Activated CD4-positive, alpha-beta memory T cell treated with anti-CD3 and anti-CD28 coated beads, Interleukin-2, amount 10 ng/mL, durations not matched to agents 7 days and 5 days (primary cell): ENCODE results near the gene CDH23. TPM values are rescaled to one million over a fixed set of nuclear protein-coding genes. Genes with fewer than 3 reads are reported as not detected.

Experiments
- CTCF ChIA-PET: fragments of 350-600 bp; sonication (Branson Sonifier 250); formaldehyde crosslinking; loops from one replicate; lab custom pipeline; 2021; ENCODE audit warnings: antibody characterized with exemption, inconsistent platforms; lab: Charles Lee
- POLR2A ChIA-PET: fragments of 350-600 bp; sonication (Branson Sonifier 250); formaldehyde crosslinking; loops from one replicate; lab custom pipeline; 2021; ENCODE audit warnings: antibody characterized with exemption; lab: Charles Lee
- DNase-seq: peaks from one replicate; pipeline ENCODE4 v3.0.0-alpha.2; 2020
- H3K27ac Mint-ChIP-seq: one replicate; pipeline ENCODE4 v1.8.0; 2021; ENCODE audit warnings: mild to moderate bottlenecking, mixed read lengths
- H3K27me3 Mint-ChIP-seq: one replicate; pipeline ENCODE4 v1.8.0; 2021; ENCODE audit warnings: mixed read lengths
- H3K36me3 Mint-ChIP-seq: one replicate; pipeline ENCODE4 v1.8.0; 2021; ENCODE audit warnings: low read depth, mixed read lengths
- H3K4me1 Mint-ChIP-seq: one replicate; pipeline ENCODE4 v1.8.0; 2021; ENCODE audit warnings: mixed read lengths
- H3K4me3 Mint-ChIP-seq: one replicate; pipeline ENCODE4 v1.8.0; 2021; ENCODE audit warnings: mild to moderate bottlenecking, mixed read lengths
- H3K9me3 Mint-ChIP-seq: one replicate; pipeline ENCODE4 v1.8.0; 2021; ENCODE audit warnings: mixed read lengths
- total RNA-seq, 2 experiments: library from RNA; stranded (reverse); gene quantifications; one replicate each; pipeline ENCODE4 v1.2.3, GENCODE V29; 2021

Gene CDH23
- total RNA-seq, 2 experiments from 2014 or later = 1.3 TPM

DNA sequence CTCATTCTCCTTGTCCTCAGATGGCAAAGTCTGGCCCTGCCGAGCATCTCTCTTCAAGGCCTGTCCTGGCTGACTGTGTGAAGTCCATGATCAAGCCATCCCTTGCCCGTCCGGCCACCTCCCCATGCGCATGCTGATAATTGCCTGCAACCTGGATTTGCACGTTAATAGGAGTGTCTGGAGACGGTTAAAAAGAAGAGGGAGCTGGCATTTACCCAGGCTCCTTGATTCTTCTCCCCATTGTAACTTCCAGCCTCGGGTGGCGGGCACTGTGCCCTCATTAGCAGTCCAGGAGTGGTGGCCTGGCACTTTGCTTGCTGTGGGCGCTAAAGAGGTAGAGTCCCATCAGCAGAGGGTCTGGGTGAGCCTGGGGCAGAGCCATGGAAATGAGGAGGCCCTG lies 165.5 kb downstream of the CDH23 start:
- H3K4me1 Mint-ChIP-seq = no peaks in the 10 kb centered on the region

DNA sequence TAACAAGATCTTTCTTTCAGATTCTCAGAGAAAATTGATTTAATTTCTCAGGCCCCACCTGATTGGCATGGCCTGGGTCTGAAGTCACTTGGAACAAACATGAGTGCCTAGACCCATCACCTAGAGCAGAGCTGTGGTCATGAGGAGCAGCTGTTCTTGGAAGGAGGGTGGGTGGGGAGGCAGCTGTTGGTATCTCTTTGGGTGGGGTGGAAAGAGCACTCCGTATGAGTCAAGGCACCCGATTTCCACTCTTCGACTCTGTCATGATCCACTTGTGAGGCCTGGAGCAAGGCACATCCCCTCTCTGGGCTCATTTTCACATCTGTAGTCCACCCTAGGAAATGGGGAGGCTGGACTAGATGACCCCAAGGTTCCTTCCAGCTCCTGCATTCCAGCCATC lies 166.2 kb downstream of the CDH23 start:
- Mint-ChIP-seq H3K36me3 (no peaks in the 10 kb centered on the region), H3K4me3 (no peak overlapping the region), H3K4me1 (no peaks in the 10 kb centered on the region), H3K27ac (no peak overlapping the region), H3K9me3 (no peaks in the 10 kb centered on the region), H3K27me3 (peaks cover 25% of the 10 kb centered on the region)
- no peak for DNase-seq
- ChIA-PET CTCF (no interaction called here), POLR2A (no interaction called here)

More for the DNA sequence above, 165.5 kb downstream of the CDH23 start:
- Mint-ChIP-seq H3K9me3 (no peaks in the 10 kb centered on the region), H3K36me3 (no peaks in the 10 kb centered on the region), H3K27ac (no peak overlapping the region), H3K4me3 (no peak overlapping the region), H3K27me3 (peaks cover 25% of the 10 kb centered on the region)
- CTCF ChIA-PET = interaction anchor here (1.9 kb wide), 1 partner anchor 8 kb away, joined by 5 read pairs; no protein-coding TSS in a partner anchor
- POLR2A ChIA-PET = no interaction called here
- DNase-seq = no peak

DNA sequence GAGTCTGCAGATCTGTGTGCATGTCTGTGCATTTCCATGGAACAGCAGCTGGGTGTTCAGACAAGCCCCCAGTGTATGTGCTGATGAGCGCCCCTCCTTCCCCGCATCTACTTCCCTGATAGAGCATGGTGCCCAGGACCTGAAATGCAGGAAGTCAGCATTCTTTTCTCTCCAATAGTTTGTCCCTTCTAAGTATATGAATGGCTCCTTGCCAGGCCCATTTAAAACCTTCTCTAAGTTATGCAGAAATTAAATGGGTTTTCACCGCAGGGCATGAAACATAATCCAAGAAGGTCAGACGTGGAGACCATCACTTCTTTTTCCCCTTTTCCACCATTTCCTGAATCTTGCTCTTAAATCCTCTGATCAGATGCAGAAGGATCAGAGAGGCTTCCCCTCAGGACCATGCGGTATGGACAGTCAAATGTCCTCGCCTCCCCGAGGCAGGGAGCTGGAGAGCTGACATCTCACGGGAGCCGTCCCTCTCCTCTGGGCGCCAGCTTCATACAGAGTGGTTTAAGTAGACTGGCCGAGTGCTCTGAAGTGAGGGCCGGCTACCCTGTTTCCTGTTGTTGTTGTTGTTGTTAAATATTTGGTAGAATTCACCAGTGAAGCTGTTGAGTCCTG lies 167.6 kb downstream of the CDH23 start:
- no peaks in the 10 kb centered on the region for H3K9me3 Mint-ChIP-seq
- no peak for DNase-seq
- no peaks in the 10 kb centered on the region for H3K4me1 Mint-ChIP-seq
- H3K36me3 Mint-ChIP-seq = no peaks in the 10 kb centered on the region
- H3K4me3 Mint-ChIP-seq = no peak overlapping the region
- POLR2A ChIA-PET = no interaction called here
- CTCF ChIA-PET = interaction anchor here (1.3 kb wide), 1 partner anchor 16 kb away, joined by 3 read pairs; no protein-coding TSS in a partner anchor
- H3K27ac Mint-ChIP-seq = no peak overlapping the region
- peaks cover 16% of the 10 kb centered on the region for H3K27me3 Mint-ChIP-seq

DNA sequence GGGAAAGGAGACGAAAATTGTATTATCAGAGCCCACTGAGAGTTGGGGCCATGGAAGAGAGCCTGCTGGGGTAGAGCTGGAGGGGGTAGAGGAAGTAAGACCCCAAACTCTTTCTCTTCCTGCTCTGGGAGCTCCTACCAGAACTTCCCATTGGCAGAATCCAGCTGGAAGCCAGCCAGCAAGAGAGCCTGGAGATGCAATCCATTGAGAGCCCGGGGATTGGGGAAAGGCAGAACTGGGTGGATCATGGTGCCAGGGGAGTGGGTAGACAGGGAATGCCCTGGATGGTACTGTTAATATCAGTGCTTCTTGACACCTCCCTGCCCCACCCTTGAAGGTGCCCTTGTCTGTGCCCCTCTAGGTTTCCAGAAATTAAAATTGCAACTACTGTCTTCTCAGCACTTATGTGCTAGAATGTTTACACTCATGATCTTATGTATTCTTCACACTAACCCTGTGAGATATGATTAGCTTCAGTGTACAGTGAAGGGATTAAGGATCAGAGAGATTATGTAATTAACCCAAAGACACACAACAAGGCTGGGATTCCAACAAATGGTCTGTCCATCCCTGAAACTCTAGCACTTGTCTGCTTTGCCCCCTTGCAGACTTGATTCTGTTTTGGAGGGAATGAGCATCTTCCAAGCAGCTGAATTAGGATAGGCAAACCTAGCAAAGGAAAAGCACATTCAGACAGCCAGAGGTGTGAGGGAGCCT lies 168.7 kb downstream of the CDH23 start:
- H3K27me3 Mint-ChIP-seq = peaks cover 10% of the 10 kb centered on the region
- H3K27ac Mint-ChIP-seq = no peak overlapping the region
- H3K9me3 Mint-ChIP-seq = no peaks in the 10 kb centered on the region
- no peak overlapping the region for H3K4me3 Mint-ChIP-seq
- no peak for DNase-seq
- POLR2A ChIA-PET = no interaction called here
- CTCF ChIA-PET = interaction anchor here (0.5 kb wide), 1 partner anchor 712 kb away, joined by 3 read pairs; no protein-coding TSS in a partner anchor
- H3K36me3 Mint-ChIP-seq = no peaks in the 10 kb centered on the region
- H3K4me1 Mint-ChIP-seq = no peaks in the 10 kb centered on the region

DNA sequence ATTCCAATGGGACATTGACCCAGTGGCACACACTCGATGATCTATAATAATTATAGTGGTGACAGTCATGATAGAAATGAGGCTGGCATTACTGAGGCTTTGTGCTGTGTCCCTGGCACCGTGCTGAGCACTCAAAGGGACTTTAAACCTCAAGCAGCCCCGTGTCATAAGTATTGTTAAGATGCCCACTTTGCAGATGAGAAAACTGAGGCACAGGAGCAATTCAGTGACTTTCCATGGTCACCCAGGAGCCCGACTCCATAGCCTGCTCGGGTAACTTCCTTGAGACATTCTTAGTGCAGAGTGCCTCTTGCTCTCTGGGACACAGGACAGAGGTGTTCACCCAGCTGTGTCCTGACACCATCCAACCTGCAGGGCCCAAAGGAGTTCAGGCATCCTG lies 170.3 kb downstream of the CDH23 start:
- Mint-ChIP-seq H3K9me3 (no peaks in the 10 kb centered on the region), H3K4me1 (no peaks in the 10 kb centered on the region), H3K27me3 (peaks cover 3% of the 10 kb centered on the region), H3K36me3 (no peaks in the 10 kb centered on the region), H3K27ac (no peak overlapping the region), H3K4me3 (no peak overlapping the region)
- POLR2A ChIA-PET = no interaction called here
- CTCF ChIA-PET = no interaction called here
- no peak for DNase-seq

DNA sequence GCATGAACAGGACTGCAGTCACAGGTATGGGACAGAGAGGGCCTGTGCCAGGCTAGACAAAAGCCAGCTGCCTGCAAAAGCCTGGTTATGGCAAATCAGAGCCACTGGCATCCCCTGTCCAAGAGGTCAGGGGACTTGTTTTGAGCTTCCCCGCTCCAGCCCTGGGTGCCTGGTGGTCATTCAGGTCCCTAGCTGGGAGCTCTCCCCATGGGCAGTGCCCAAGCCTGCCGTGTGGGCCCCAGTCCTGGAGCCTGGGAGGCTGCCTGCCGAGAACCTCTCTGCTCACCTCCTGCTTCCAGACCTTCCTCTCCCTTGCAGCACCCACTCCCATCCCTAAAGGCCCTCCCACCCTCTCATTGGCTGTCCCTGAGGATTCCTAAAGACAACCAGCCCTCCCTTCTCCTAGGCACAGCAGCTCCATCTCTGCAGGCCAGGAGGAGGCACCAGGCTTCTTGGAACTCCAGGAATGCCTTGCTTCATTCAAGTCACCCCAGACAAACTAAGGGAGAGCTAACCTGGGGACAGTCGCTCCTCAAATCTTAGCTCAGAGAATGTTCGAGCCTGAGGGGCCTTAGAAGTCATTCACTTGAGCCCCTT lies 172.3 kb downstream of the CDH23 start:
- no peak overlapping the region for H3K4me3 Mint-ChIP-seq
- no peak overlapping the region for H3K27ac Mint-ChIP-seq
- H3K36me3 Mint-ChIP-seq = no peaks in the 10 kb centered on the region
- no peaks in the 10 kb centered on the region for H3K9me3 Mint-ChIP-seq
- CTCF ChIA-PET = interaction anchor here (1.2 to 4.3 kb wide), 8 partner anchors 10 to 254 kb away, joined by 3 to 33 read pairs (median 9); no protein-coding TSS in a partner anchor
- no peaks in the 10 kb centered on the region for H3K4me1 Mint-ChIP-seq
- DNase-seq = no peak
- POLR2A ChIA-PET = interaction anchor here (1.0 kb wide), 1 partner anchor 192 kb away, joined by 3 read pairs; no protein-coding TSS in a partner anchor
- H3K27me3 Mint-ChIP-seq = peaks cover 2% of the 10 kb centered on the region

DNA sequence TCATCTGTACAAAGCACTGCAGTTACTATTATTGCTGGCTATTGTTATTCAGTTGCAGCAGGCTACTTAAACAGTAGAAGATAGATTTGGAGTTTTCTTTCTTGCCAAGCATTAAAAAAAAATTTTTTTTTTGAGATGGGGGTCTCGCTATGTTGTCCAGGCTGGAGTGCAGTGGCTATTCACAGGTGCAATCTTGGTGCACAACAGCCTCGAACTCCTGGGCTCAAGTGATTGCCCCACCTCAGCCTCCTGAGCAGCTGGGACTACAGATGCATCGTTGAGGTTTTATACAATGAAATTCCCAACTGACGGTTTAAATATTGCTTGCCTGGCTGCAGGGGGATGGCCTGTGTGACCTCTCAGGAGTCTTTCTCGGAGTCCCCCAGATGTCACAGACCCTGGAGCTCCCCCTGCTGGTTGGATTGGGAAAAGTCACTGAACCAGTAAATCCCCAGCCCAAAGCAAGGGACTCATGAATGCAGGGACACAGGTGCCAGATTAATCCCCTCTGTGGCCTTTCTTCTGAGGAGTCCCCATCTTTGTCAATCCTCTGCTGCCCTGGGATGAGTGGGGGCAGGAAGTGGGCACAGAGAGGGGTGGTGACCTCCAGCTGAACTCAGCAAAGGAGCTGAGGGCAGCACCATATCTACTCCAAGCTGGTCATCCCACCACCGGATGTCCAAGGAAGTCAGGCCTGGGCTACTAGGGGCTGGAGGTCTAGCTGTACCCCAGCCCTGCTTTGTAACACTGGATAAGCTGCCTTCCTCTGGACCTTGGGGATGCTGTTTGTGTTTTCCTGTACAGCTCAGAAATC lies 173.3 kb downstream of the CDH23 start:
- no peaks in the 10 kb centered on the region for H3K9me3 Mint-ChIP-seq
- peak; percentile 78 for DNase-seq
- no peaks in the 10 kb centered on the region for H3K36me3 Mint-ChIP-seq
- CTCF ChIA-PET = interaction anchor here (0.7 to 4.3 kb wide), 29 partner anchors 8 to 266 kb away, joined by 3 to 33 read pairs (median 5); no protein-coding TSS in a partner anchor
- H3K27ac Mint-ChIP-seq = no peak overlapping the region
- POLR2A ChIA-PET = no interaction called here
- H3K27me3 Mint-ChIP-seq = peaks cover under 1% of the 10 kb centered on the region
- H3K4me1 Mint-ChIP-seq = no peaks in the 10 kb centered on the region
- H3K4me3 Mint-ChIP-seq = no peak overlapping the region

DNA sequence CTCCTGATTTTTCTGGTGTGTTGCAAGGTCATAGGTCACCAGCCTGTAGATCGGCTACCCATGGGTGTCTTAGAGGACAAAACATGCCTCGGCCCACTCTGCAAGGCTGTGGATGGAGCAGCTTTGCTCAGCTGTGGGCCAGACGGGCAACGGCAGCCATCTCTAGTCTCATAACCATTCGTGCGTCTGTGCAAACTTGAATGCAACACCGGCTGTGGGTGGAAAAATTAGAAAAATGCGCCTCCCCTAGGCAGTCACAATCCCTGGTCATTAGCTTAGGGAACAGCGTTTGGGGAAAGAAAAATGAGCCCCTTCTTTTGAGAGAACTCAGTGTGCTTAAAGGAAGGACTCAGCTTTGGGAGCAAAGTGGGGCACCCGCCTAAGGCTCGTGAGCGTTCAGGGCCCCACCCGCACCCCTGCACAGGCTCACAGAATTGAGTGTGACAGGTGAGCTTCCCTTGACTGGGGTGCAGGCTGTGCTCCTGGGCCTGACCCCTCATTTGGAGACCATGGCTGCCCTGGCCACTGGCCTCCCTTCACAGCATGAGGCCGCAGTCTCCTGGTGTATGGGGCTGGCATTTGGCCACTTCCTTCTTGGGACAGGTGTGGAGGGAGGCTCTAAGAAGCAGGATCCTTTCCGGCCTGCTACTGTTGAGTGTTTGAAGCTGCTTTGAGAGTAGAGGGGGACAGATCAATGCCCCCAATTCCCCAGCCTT lies 174.9 kb downstream of the CDH23 start:
- POLR2A ChIA-PET = no interaction called here
- Mint-ChIP-seq H3K4me1 (no peaks in the 10 kb centered on the region), H3K27ac (no peak overlapping the region), H3K27me3 (no peaks in the 10 kb centered on the region), H3K9me3 (no peaks in the 10 kb centered on the region), H3K36me3 (no peaks in the 10 kb centered on the region), H3K4me3 (no peak overlapping the region)
- CTCF ChIA-PET = interaction anchor here (1.4 to 4.3 kb wide), 6 partner anchors 10 to 268 kb away, joined by 3 to 33 read pairs (median 6); no protein-coding TSS in a partner anchor
- DNase-seq = no peak

DNA sequence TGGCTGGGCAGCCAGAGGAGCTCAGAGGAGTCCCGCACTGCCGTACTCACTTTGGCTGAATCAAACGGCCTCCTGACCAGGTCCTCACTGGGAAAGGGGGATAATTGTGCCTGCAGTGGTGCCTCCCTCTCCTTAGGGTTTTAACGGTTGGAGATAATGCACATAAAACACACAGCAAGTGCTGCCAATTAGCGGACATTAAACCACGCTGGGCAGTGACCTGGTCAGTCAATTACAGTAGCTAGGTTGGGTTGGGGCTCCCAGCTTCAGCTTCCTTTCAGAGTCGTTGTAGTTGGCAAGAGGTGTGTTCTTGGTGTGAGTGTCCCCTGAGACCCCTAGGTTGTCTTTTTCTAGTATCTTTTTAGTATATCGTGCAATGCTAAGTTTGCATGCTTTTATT lies 176.2 kb downstream of the CDH23 start:
- no peak for DNase-seq
- Mint-ChIP-seq H3K4me3 (no peak overlapping the region), H3K4me1 (no peaks in the 10 kb centered on the region), H3K36me3 (no peaks in the 10 kb centered on the region), H3K27me3 (no peaks in the 10 kb centered on the region), H3K9me3 (no peaks in the 10 kb centered on the region), H3K27ac (no peak overlapping the region)
- ChIA-PET CTCF (no interaction called here), POLR2A (no interaction called here)

DNA sequence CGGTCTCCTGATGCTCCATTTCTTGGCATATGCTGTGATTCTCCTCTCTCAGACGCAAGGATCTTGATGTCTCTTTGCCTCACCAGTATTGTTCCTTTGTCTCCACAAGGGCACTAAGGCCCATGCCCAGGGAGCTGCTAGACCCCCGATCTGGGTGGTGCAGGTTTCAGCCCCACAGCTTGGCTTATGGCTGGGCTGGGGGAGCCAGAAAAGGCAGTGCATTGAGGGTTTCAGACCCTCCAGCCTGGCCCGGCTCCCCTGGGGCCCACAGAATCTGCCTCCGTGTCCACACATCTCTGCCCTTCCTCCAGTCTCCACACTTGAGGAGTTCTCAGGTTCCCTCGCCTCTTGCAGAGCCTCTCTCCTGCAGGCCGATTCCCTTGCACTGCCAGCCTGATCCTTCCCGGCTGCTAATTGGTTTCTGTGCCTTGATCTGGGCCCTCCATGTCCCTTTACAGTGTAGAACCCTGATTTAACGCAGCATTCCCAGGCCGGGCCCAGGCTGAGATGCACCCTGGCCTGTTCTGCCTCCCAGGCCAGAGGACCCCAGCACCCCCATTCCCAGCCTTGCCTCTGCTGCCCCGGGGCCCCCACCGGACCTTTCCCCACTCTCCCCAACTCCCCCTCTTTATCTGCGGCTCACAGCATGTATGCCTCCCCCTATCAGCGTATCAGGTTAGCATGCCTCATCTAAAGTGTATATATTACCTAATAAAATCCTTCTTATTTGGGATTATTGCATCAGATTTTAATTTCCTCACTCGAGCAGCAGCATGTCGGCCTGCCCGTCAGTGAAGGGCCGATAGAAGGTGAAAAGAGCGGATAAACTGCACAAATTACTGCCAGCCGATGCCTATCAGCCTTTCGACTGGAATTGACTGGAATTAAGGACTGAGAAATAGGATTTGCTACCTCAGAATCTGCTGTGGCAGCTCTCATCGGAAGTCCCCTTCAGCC lies 177.1 kb downstream of the CDH23 start:
- Mint-ChIP-seq H3K36me3 (no peaks in the 10 kb centered on the region), H3K27me3 (no peaks in the 10 kb centered on the region), H3K4me1 (no peaks in the 10 kb centered on the region), H3K27ac (no peak overlapping the region), H3K4me3 (no peak overlapping the region), H3K9me3 (no peaks in the 10 kb centered on the region)
- DNase-seq = no peak
- POLR2A ChIA-PET = no interaction called here
- CTCF ChIA-PET = no interaction called here

DNA sequence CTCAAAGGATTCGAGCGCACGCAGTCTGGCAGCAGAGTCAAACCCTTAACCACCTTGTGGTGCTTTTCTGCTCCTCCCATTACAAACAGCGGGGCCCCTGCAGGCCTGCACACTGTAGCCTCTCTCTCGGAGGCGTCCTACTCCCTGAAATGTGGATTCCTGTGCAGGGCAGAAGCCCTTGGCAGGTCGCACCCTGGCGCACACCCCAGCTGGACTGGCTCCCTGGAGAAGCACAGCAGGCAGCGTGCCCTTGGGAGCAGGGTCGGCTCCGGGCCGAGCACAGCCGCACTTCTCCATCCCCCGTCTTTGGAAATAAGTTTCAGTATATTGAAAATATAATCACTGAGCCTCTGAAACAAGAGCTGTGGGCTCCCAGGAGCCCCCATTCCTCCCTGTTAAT lies 178.7 kb downstream of the CDH23 start:
- no peaks in the 10 kb centered on the region for H3K9me3 Mint-ChIP-seq
- H3K36me3 Mint-ChIP-seq = no peaks in the 10 kb centered on the region
- no peak overlapping the region for H3K4me3 Mint-ChIP-seq
- no peaks in the 10 kb centered on the region for H3K4me1 Mint-ChIP-seq
- DNase-seq = no peak
- no peak overlapping the region for H3K27ac Mint-ChIP-seq
- CTCF ChIA-PET = no interaction called here
- no peaks in the 10 kb centered on the region for H3K27me3 Mint-ChIP-seq
- POLR2A ChIA-PET = no interaction called here
